ENCODE measurements around the gene KCNC4.

The KCNC4 gene

DNA sequence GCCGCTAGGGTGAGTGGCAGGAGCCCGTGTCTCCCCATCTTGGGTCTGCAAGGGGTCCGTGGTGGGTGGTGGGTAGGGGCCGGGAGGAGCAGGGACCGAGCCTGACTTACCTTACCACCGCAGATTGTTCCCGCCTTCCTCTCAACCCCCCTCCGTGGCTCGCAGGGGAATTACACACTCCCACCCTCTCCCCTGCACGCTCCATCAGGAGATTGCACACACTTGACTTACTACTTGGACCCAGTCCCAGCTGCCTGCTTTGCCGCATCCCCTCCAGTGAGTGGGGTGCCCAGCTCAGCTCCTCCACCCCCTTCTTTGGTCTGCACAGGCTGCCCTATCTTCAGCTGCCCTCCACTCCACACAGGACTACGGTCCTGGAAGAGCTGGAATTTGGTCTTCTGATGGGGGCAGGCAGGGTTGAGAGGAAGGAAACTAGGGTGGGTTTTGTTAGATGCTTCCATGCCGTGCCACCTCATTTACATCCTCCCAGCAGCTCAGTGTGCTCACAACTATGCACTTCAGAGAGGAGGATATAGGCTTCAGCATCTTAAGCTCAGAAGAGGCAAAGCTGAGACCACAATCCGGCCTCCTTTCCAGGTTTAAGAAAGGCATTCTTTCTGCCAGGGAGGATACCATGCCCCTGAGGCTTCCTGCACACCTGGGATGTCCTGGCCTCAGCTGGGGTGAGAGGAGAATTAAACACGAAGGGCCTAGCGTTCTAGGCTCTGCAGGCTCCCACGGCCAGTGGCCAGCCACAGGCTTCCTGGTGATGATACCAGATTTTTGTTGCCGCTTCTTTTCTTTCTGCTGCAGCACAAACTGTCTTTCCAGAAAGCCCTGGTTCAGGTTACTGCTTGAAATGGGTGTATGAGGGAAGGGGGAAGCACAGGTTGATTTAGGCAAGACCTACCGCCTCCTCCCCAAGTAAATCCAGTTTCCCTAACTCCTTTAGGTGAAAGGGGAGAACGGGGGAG lies 2.3 kb downstream of the KCNC4 start:
- DNase-seq, result no peak

- no peak for DNase-seq
Observed at GRCh38 chr1:110213143-110213540, 3.0 kb downstream of the KCNC4 start.

- DNase-seq, result no peak
Observed at GRCh38 chr1:110214454-110215404, 4.6 kb downstream of the KCNC4 start.

DNA sequence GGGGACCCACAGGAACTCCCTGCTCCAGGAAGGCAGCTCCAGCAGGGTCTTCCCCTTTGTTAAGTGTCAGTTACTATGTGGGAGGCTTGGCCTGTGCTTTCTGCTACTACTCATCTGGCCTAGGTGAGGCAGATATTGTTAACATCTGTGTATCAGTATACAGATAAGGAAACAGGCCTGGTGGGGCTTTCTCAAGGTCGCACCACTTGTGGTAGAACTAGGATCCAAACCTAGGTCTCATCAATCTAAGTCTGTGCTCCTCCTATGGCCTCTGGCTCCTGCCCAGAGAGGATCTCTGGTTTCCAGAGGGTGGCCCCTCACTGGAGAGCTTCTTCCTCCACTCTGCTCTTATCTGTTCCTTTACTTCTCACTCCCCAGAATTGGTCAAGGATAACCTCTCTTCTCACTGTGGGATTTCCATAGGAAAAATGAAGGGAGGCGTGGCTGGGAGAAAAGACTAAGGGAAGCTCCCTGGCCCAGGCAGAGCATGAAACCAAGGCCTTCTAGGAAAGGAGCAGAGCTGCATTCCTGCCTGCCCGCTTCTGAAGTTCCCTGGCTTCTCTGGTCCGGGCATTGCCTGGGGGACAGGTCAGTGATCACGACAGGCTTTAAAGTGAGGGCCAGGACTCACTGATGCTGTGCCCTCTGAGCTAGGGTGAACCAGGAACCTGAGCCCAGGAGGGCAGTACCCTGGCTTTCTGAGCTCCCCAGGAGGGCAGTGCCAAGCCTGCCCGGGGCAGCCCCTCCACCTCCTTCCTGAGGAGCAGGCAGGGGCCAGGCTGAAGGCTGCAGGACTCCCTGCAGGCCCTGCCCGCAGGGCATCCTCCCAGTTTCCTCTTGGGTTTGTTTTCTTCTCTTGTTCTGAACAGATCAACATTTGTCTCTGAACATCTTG lies 5.8 kb downstream of the KCNC4 start:
- DNase-seq, result no peak

DNA sequence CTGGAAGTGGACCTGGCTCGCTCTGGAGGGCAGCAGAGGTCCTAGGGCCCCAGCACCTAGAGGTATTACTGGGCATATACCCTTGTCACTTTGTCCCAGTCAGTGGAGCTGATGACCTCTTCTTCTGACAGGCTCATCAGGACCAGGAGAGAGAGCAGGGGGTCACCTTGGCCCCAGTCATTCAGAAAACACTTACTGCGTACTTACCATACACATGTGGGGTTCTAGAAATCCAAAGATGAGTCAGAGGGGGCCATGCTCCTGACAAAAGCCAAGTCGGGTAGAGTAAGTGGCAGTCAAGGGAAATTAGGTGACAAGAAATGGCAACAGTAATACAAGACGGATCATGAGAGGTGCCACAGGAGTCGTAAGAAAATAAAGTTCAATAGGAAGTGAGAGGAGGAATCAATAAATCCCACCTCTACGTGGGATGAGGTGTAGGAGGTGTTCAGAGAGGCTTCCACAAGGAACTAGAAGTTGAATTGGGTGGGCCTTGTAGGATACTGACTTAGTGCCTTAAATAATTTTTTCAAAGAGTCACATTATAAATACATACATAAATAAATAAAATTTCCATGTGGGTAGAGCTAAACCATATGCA lies 6.8 kb downstream of the KCNC4 start:
- DNase-seq, result no peak

DNA sequence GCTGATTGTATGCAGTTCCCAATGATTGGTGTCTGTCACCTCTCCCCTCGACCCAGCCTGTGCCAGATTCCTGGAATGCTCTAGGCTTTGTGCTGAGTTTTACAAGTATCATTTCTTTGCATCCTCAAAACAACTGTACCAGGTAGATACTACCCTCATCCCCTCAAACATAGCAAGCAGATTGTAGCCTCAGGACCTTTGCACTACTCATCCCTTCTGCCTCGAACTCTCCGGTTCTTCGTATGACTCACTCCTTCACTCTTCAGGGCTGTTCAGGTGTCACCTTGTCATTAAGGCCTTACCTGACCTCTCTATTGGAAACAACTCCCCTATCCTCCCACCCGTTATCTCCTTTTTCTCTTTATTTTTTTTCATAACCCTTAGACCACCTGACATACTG lies 8.0 kb downstream of the KCNC4 start:
- DNase-seq, result no peak

- DNase-seq, result no peak
Observed at GRCh38 chr1:110218739-110219138, 8.6 kb downstream of the KCNC4 start.

GRCh38 chr1:110220324-110220723 lies 10.2 kb downstream of the KCNC4 start:
- DNase-seq, result no peak

DNA sequence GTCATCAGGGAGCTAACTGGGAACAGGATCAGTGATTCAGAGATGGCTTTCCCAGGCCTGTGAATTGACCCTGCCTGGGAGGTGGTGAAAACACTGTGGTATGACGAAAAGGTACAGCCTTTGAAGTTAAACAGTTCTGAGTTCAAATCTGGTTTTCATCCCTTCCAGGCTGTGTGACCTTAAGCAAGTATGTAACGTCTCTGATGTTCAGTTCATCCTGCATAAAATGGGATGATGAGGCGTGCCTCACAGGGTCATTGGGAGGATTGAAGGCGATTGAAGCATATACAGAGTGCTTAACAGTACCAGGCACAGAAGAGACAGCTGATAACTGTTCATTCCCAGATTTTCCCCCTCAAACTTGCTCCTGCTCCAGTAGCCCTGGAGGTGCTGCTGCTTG lies 11.0 kb downstream of the KCNC4 start:
- no peak for DNase-seq

GRCh38 chr1:110223127-110223526 lies 13.0 kb downstream of the KCNC4 start:
- DNase-seq, result no peak

DNA sequence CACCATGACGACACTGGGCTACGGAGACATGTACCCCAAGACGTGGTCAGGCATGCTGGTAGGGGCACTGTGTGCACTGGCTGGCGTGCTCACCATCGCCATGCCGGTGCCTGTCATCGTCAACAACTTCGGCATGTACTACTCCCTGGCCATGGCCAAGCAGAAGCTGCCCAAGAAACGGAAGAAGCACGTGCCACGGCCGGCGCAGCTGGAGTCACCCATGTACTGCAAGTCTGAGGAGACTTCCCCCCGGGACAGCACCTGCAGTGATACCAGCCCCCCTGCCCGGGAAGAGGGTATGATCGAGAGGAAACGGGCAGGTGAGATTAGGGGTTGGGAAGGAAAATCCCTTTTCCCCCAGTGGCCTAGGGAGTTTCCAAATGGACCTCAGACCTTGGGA lies 13.5 kb downstream of the KCNC4 start:
- no peak for DNase-seq

DNA sequence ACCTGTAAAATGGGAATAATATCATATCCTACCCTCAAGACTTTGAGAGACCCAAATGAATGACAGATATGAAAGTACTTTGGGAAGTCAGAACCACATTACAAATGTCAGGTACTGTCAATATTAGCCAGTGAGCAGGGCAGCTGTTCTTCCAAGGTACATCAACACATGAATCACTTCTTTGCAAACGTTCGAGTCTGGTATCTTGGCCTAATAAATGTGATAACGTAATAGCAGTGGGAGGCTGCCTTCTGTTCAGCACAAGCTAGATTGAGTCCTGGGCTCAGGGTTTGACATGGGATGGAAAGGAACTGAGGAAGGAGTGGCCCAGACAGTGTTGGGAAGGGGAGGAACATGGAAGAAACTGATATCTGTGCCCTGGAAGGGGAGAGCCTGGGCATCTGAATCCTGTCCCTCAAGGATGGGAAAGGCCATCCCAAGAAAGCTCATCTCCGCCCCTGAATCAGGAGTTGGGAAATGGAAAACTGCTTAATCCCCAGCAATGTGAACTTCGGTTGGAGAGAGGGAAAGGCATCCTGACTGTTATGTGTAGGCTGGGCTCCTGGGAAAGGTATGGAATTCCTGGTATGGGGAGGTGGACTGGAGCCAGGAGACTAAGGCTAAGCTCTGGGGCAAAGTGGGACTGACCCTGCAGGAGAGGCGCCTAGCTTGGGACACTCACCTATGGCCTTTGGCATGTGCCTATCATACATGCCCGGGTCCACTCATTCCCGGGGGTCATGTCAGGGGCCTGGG lies 14.3 kb downstream of the KCNC4 start:
- no peak for DNase-seq

- no peak for DNase-seq
Observed at GRCh38 chr1:110225212-110225611, 15.1 kb downstream of the KCNC4 start.

DNA sequence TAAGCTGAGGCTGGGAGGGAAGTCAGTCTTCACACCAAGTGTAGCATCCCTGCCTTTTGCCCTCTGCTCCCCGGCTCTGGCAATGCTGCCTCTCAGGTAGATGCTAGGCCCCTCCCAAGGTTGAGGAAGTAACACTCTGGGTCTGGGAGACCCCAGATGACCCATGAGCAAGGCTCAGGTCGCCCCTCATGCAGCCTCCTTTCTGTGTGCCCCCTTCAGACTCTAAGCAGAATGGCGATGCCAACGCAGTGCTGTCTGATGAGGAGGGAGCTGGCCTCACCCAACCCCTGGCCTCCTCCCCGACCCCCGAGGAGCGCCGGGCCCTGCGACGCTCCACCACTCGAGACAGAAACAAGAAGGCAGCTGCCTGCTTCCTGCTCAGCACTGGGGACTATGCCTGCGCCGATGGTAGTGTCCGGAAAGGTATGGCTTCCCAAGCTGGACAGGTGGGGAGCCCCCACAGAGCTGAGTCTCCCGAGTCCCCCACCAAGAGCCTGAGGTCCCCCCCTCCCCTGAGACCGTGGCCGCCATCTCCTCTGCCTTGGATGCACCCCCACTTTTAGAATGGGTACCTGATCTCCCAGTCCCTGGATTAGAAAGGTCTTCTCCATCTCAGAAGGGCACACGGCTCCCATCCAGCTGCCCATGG lies 15.8 kb downstream of the KCNC4 start:
- no peak for DNase-seq

DNA sequence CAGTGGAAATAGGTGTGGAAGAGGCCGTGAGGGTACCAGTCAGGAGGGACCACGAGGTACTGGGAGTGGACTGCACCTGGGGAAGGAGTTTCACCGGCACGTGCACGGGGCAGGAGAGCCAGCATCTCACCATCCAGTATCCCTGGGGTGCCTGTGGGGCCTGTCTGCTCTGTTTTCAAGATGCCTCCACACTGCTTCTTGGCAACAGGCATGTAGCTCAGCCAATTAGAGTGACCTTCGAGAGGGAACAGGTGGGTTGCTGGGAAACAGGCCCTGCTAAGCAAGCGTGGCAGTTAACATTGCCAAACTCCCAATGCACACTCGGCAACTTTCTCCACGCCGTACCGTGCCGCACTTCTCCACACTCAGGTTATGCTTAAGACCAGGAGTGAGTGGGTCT lies 17.7 kb downstream of the KCNC4 start:
- DNase-seq, result no peak

GRCh38 chr1:110228381-110228780 lies 18.3 kb downstream of the KCNC4 start:
- no peak for DNase-seq

- DNase-seq, result no peak
Observed at GRCh38 chr1:110228869-110229268, 18.8 kb downstream of the KCNC4 start.

DNA sequence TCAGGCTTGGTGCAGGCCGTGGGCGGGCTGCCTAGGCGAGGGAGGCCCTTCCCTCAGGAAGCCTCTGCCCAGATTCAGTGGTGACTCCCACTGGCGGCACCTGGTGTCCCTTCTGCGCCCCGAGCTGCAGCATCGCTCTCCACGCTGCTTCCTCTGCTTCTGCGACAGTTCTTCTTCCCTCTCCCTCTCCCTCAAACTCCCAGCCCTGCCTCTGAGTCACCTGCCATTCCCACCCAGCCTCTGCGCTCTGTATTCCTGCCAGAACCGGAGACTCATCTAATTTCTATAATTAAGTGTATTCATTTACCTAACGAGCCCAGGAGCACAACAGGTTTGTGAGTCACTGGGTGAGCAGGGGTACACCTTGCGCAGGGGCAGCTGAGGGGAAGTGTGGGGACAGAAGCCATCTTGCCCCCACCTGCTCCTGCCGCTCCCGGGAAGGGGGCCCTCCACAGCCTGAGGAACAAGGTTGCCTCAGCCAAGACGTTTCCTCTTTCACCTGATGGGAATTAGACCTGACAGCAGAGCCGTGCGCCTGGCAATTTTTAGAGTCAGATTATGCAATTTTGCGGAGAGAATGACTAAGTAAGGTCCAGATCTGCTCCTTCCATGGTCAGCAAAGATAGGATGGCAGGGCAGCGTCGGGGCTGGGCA lies 19.4 kb downstream of the KCNC4 start:
- DNase-seq, result no peak

DNA sequence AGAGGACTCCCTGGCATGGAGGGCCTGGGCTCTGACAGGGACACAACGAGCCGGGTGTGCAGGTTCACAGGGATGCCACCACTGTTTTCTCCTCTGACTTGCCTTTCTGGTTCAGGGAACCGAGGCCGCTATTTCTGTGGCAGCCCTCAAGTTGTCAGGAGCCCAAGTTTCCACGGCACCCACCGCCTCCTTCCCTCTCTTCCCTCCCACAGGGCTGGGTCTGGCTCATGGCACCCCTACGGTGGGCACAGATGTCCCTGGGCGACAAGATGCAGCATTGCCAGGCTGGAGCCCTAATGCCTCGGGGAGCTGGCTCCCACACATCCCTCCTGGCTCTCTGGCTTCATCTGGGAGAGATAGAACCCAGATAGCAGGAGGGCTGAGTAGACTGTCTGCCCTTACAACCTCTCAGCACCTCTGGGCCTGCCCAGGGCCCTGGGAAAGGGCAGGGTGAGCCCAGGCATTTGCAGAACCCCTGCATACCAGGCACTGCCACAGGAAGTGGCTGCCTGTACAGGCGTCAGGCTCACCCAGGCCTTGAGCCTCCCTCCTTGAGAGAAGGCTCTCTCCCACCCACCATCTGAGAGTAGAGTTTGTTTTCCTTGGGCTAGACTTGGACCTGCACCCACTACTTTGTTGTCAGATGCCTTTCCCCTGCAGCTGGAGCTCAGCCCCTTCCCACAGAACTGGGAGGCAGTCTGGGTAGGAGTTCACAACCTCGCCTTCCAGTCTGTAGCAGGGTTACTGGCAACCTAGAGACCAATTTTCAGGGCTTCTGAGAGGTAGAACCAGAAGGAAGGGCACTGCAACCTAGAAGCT lies 20.5 kb downstream of the KCNC4 start:
- DNase-seq, result no peak

Measured in hematopoietic multipotent progenitor cell treated with erythropoietin and hydrocortisone succinate and interleukin-3 and kit ligand, for 6 days (in vitro differentiated cells).